GM21360 (cell line): ENCODE results near the gene BMX.

Experiments used
- ATAC-seq: cut with Tn5 transposase; IDR thresholded peaks from one replicate; pipeline ENCODE4 v1.9.1; 2021; ENCODE audit warnings: mild to moderate bottlenecking, moderate library complexity; ENCODE audit not compliant: unreplicated experiment

BMX gene

GRCh38 chrX:15505101-15505500, 4.5 kb downstream of the BMX start:
- ATAC-seq: no peak

GRCh38 chrX:15507005-15507404, 6.4 kb downstream of the BMX start:
- ATAC-seq: no peak

- ATAC-seq: no peak
Measured at GRCh38 chrX:15509845-15510244, 9.2 kb downstream of the BMX start.

GRCh38 chrX:15511563-15511962, 11.0 kb downstream of the BMX start:
- ATAC-seq: no peak

GRCh38 chrX:15512401-15512965, 11.9 kb downstream of the BMX start:
- no peak for ATAC-seq

GRCh38 chrX:15514279-15514678, 13.7 kb downstream of the BMX start:
- no peak for ATAC-seq

GRCh38 chrX:15515931-15516330, 15.3 kb downstream of the BMX start:
- no peak for ATAC-seq

GRCh38 chrX:15522464-15522863, 21.9 kb downstream of the BMX start:
- no peak for ATAC-seq

- no peak for ATAC-seq
Measured at GRCh38 chrX:15523088-15523487, 22.5 kb downstream of the BMX start.

GRCh38 chrX:15524417-15524816, 23.8 kb downstream of the BMX start:
- ATAC-seq: no peak

- ATAC-seq: no peak
Measured at GRCh38 chrX:15525664-15526416, 25.2 kb downstream of the BMX start.

GRCh38 chrX:15529165-15529564, 28.6 kb downstream of the BMX start:
- ATAC-seq: no peak

GRCh38 chrX:15530318-15530717, 29.7 kb downstream of the BMX start:
- no peak for ATAC-seq

- no peak for ATAC-seq
Measured at GRCh38 chrX:15546745-15547144, 46.1 kb downstream of the BMX start.

- ATAC-seq: no peak
Measured at GRCh38 chrX:15547356-15547755, 46.7 kb downstream of the BMX start.

- no peak for ATAC-seq
Measured at GRCh38 chrX:15549189-15550012, 48.8 kb downstream of the BMX start.

- no peak for ATAC-seq
Measured at GRCh38 chrX:15559227-15559626, 58.6 kb downstream of the BMX start.

GRCh38 chrX:15560924-15561323, 60.3 kb downstream of the BMX start:
- ATAC-seq: no peak

- ATAC-seq: no peak
Measured at GRCh38 chrX:15563056-15563455, 62.4 kb downstream of the BMX start.

GRCh38 chrX:15564981-15565579, 64.5 kb downstream of the BMX start:
- ATAC-seq: peak; percentile 74

GRCh38 chrX:15566244-15566643, 65.6 kb downstream of the BMX start:
- no peak for ATAC-seq

GRCh38 chrX:15567267-15567666, 66.7 kb downstream of the BMX start:
- ATAC-seq: no peak
